Testis (tissue), 2 donors: ENCODE measurements around the gene CLEC20A.

Source experiments
- POLR2A ChIP-seq: fragments of 450-650 bp; IDR thresholded peaks from one replicate; pipeline ENCODE4 v1.6.1; 2017; ENCODE audit warnings: antibody characterized with exemption, mild to moderate bottlenecking, moderate library complexity
- TF ChIP-seq, protein P1 (sequence below), 3 experiments: fragments of 450-650 bp in 2 of 3; fragments of 200-600 bp in 1 of 3; sonication (generic) in 1 of 3; IDR thresholded peaks; one replicate each; pipeline ENCODE4 v1.5.1; 2016 to 2019; ENCODE audit warnings: antibody characterized with exemption in 3 of 3, mild to moderate bottlenecking in 2 of 3, moderate library complexity in 1 of 3

DNA sequence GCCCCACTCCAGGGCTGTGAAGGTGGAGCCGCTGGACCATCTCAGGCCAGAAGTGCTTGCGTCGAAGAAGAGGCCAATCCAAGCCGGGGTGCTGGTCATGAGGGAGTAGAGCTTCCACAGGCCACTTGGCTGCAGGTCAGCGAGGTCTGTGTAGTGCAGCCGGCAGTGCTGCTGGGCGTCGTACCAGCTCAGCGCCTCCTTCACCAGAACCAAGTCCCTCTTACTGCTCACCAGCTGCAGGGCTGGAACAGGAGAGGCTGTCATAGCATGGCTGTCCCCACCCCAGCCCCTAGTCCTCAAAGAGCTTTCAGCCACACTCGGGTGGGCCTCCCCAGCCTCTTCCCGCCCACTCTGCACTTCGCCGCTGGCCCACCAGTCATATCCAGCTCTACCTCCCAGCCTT, 2.2 kb downstream of the CLEC20A start:
- TF ChIP-seq, protein P1, sequence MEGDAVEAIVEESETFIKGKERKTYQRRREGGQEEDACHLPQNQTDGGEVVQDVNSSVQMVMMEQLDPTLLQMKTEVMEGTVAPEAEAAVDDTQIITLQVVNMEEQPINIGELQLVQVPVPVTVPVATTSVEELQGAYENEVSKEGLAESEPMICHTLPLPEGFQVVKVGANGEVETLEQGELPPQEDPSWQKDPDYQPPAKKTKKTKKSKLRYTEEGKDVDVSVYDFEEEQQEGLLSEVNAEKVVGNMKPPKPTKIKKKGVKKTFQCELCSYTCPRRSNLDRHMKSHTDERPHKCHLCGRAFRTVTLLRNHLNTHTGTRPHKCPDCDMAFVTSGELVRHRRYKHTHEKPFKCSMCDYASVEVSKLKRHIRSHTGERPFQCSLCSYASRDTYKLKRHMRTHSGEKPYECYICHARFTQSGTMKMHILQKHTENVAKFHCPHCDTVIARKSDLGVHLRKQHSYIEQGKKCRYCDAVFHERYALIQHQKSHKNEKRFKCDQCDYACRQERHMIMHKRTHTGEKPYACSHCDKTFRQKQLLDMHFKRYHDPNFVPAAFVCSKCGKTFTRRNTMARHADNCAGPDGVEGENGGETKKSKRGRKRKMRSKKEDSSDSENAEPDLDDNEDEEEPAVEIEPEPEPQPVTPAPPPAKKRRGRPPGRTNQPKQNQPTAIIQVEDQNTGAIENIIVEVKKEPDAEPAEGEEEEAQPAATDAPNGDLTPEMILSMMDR (IDR thresholded peaks at IDR 0.05), result no peak
- no peak for TF ChIP-seq POLR2A
